HG03280 (cell line): ENCODE measurements around the gene TIMM8B.
"Not testable (repeated sequence)": the region's sequence is repeated elsewhere in the genome, so short reads cannot be mapped to it uniquely, and the experiment has no call there.

ENCODE experiments used
- ATAC-seq: cut with Tn5 transposase; IDR thresholded peaks from one replicate; pipeline ENCODE4 v1.9.1; 2021; ENCODE audit warnings: mild to moderate bottlenecking, moderate library complexity; ENCODE audit not compliant: unreplicated experiment

Gene TIMM8B

DNA sequence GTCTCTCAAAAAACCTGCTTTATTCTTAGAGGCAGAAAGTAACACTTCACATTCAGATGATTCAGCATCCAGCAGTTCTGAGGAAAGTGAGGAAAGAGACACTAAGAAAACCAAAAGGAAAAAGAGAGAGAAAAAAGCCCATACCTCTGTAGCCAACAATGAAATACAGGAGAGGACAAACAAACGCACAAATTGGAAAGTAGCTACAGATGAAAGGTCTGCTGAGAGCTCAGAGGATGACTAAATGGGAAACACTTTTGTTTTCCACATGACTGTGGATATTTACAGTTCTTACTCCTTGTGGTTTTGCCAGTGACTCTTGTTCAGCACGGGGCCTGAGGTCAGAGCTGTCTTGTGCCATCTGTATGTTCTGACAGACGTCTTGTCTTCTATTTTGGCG is 3.8 kb downstream of the TIMM8B start:
- ATAC-seq, result no peak

DNA sequence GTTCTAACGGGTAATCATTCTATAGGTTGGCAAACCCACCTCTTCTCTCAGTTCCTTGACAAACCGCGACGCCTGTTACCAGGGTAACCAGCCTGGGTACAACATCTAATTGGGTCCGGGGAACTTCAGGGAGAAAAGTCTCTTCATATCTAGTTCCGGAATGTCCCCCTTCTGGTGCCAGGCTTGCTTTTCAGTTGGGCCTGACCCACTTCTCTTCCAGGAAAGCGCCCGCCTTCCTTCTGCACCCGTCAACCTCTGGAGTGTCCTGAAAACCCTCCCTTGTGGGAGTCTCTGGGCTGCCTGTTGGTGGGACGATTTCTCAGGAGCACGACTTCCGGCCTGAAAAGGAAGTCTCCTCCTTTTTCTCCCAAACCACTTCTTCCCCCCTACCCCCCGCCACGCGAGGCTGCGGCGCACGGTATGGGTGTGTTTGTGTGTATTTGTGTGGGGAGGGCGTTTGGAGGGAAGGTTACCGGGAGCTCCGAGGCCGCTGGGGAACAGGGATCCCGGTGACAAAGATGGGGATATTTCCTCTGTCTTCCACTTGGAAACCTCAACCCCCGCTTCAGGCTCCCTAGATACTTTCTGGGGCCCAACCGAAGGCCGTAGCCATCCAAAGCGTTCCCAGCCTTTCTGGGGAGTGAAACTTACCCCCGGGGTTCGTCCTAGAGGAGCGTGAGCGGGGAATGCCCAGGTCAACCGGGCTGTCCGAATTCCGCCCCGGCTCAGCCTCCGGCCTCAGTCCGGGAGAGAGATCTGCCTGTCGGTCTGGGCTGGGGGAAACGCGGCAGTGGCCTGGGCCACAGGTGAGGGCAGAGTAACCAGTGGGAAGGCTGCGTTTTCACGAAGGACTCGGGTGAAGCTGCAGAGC is 12.4 kb downstream of the TIMM8B start, which contains the start of the genes NKAPD1 and PIH1D2:
TSS of gene NKAPD1 (plus strand) at position 359 of the 871 bp plus-strand sequence. CDS start 1,276 bp downstream, outside the sequence.
TSS of gene PIH1D2 (minus strand) at position 77 of the 871 bp plus-strand sequence. CDS start 843 bp downstream, outside the sequence.
- peak; percentile 92 for ATAC-seq

DNA sequence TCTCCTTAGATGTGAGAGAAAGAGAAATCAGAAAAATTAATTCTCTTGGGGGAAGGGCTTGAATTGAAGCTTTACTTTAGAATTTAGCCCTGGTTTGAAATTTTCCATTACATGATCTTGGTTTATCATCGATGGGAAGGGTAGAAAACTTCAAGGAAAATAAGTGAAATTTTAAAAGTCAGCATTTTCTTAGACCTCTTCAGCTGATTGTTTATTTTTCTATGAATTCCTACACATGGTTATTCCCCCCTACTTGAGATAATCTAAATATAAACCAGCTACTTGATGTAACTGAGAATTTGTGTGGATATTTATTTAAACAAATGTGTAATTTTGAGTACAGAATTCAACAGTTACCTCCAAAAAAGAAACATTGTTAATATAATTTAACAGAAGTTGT is 23.6 kb downstream of the TIMM8B start:
- no peak for ATAC-seq

DNA sequence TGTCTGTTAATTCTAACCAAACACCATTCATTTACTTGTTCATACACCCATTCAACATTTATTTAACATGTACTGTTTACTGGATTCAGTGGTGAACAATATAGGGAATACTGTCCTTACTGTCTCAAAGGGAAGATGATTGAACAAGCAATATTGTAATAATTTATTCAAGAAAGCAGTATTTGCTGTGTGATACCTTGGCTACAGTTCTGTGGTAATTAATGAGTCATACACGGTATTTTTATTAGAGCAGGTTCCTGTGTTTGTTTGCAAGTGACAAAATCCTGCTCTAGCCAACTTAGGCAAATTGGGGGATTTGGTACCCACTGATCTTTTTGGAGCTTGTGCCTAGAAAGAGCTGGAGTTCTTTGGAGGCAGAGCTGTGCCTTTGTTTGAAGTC is 28.5 kb downstream of the TIMM8B start:
- ATAC-seq, result no peak

DNA sequence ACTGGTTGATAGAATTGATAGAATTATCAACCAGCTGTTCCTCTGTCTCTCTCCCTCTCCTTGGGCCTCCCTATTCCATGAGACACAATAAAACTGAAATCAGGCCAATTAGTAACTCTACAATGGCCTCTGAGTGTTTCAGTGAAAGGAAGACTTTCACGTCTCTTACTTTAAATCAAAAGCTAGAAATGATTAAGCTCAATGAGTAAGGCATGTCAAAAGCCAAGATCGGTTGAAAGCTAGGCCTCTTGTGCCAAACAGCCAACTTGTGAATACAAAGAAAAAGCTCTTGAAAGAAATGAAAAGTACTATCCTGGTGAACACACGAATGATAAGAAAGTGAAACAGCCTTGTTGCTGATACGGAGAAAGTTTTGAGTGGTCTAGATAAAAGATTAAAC is 29.4 kb downstream of the TIMM8B start:
- no peak for ATAC-seq

DNA sequence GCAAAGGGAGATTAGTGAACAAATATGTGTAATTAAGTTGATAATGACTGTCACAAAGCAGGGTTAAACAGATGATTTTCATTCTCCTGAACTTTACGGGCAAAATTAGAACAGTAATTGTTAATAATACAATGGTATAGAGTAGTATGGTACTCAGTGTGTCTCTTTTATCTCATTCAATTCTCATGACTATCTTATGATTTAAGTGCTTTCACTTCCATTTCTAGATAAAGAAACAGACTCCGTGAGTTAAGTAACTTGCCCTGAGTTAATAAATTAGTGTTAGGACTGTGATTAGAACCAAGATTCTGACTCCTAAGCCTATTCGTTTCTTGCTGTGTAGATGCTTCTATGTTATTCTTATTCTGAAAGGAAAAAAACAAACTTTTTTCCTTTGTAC is 34.8 kb downstream of the TIMM8B start:
- ATAC-seq, result no peak

DNA sequence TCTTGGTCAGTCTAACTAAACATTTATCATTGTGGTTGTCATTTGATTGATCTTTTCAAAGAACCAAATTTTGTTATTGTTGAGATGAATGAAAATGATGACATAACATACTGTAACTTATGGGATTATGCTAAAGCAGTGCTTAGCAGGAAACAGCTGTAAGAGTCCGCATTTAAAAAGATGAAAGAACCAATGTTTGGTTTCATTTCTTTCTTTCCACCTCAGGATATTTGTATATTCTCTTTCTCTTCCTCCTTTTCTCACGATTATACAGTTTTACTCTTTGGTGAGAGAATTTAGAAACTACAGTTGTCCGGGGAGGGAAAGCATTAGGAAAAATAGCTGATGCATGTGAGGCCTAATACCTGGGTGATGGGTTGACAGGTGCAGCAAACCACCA is 35.8 kb downstream of the TIMM8B start:
- peak; percentile 90 for ATAC-seq

DNA sequence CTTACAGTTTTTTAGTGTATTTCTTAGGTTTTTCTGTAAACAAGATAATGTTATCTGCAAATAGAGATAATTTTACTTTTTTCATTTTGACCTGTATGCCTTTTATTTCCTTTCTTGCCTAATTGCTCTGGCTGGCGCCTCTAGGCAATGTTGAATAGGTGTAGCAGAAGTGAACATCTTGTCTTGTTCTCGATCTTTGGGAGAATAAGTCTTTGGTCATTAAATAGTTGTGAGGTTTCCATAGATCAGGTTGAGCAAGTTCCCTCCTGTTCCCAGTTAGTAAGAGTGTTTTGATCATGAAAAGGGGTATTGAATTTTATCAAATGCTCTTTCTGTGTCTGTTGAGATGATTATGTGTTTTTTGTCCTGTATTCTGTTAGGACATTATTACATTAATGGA is 36.8 kb downstream of the TIMM8B start:
- no peak for ATAC-seq

DNA sequence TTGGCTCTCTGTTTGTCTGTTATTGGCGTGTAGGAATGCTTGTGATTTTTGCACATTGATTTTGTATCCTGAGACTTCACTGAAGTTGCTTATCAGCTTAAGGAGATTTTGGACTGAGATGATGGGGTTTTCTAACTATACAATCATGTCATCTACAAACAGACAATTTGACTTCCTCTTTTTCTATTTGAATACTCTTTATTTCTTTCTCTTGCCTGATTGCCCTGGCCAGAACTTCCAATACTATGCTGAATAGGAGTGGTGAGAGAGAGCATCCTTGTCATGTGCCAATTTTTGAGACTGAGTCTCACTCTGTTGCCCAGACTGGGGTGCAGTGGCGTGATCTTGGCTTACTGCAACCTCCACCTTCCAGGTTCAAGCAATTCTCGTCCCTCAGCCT is 38.3 kb downstream of the TIMM8B start:
- not testable (repeated sequence) for ATAC-seq

DNA sequence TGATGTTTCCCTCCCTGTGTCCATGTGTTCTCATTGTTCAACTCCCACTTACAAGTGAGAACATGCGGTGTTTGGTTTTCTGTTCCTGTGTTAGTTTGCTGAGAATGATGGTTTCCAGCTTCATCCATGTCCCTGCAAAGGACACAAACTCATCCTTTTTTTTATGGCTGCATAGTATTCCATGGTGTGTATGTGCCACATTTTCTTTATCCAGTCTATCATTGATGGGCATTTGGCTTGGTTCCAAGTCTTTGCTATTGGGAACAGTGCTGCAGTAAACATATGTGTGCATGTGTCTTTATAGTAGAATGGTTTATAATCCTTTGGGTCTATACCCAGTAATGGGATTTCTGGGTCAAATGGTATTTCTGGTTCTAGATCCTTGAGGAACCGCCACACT is 39.9 kb downstream of the TIMM8B start:
- ATAC-seq, result not testable (repeated sequence)

DNA sequence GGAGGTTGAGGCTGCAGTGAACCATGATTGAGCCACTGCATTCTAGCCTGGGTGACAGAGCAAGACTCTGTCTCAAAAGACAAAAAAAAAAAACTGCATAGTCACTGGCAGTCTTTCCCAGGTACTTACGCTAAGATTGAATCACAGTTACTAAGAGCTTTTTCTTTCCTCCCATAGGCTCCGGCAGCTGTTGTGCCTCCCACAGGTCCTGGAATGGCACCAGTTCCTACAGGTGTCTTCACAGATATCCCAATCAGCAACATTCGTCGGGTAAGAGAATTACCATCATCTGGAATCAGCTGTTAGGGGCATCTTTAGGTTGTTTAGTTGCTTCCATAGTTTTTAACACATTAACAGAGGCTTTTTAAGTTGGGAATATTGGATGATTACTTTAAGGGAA is 41.6 kb downstream of the TIMM8B start:
- ATAC-seq, result no peak

DNA sequence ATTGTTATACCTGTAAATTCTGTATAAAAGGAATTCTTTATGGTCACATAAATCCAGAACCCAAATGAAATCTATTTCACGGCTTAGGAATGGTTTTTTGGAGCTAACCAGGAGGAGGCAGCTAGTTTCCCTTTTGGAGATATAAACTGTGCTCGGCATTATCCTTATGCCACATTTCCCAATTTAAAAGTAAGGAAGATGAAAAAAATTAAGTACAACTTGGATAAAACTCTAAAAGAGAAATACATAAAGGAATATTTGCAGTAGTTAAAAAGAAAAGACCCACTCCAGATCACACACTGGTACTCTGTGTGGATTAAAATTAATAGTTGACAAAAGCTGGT is 43.6 kb downstream of the TIMM8B start:
- no peak for ATAC-seq

DNA sequence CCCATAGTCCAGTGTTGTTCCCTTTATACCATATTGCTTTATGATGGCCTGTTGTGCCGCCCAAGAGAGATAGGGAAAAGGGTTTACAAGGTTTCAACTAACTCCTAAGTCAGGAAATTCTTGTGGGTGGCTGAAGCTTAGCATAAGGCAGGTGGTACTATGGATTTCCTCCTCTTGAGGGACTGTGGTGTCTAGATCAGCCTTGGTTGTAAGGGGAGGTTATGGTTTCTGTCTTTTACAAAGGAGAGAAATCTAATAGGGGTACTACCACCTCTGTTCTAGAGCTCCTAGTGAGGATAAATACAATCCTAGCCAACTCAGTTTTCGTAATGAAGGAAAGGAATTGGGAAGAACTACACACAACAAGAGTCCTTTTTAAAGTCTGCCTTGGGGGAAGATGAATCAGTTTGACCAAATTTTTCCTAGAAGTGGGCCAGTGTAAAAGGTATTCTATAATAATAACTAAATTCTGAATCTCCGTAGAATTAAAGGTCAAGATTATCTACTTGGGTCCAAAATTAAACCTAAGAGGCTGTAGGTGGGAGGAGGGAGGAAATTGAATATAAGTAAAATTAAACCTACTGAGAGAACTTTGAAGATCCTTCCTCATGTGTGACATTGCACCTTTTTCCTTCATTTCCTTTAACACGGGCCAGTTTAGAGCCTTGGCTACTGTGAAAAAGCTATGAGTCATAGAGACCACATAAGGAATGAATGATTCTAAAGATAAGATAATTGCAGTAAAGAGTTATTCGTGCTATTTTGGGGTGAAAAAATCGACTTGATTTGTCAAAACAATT is 44.2 kb downstream of the TIMM8B start:
- no peak for ATAC-seq

DNA sequence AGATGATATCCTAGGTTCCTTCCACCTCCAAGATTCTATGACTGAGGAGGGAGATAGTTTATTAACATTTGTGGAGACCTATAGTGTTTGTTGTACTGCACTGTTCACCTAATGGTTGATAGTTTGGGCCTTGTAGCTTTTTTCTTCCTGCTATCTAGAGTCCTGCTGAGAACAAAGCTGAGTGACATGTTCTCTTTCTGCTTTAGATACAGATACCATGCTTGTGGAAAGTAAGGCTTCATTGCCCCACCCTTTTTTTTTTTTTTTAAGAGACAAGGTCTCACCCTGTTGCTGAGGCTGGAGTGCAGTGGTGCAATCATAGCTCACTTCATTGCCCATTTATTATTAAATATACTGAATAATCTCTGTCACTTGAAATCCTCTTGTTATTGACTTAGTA is 49.0 kb downstream of the TIMM8B start:
- no peak for ATAC-seq
